Endodermal cell (in vitro differentiated cells): Measurements from ENCODE around the gene PPP2R2C. TPM values are rescaled to one million over a fixed set of nuclear protein-coding genes. Genes with fewer than 3 reads are reported as not detected.

ENCODE experiments used
- DNase-seq: peaks from one replicate; pipeline ENCODE4 v3.0.0-alpha.2; 2017
- H3K27ac ChIP-seq: 2 replicates; pipeline ENCODE4 v1.5.1; 2013; ENCODE audit warnings: mild to moderate bottlenecking, low read depth, low read length, moderate library complexity
- H3K27me3 ChIP-seq: 2 replicates; pipeline ENCODE4 v1.6.1; 2013; ENCODE audit warnings: mild to moderate bottlenecking, low read length, moderate library complexity; ENCODE audit not compliant: insufficient read depth, control insufficient read depth, poor library complexity, severe bottlenecking
- H3K36me3 ChIP-seq: 2 replicates; pipeline ENCODE4 v1.7.0; 2013; ENCODE audit warnings: mild to moderate bottlenecking, low read length, moderate library complexity; ENCODE audit not compliant: control insufficient read depth, insufficient read depth
- H3K4me1 ChIP-seq: one replicate; pipeline ENCODE4 v1.7.0; 2013; ENCODE audit warnings: low read length; ENCODE audit not compliant: control insufficient read depth, insufficient read depth
- H3K4me3 ChIP-seq: 2 replicates; pipeline ENCODE4 v1.5.1; 2013; ENCODE audit warnings: mild to moderate bottlenecking, low read length, moderate library complexity
- H3K9ac ChIP-seq: 2 replicates; pipeline ENCODE4 v1.6.1; 2013; ENCODE audit warnings: mild to moderate bottlenecking, low read length, moderate library complexity; ENCODE audit not compliant: poor library complexity, severe bottlenecking; ENCODE audit errors: extremely low read depth
- H3K9me3 ChIP-seq: 2 replicates; pipeline ENCODE4 v1.6.1; 2013; ENCODE audit warnings: mild to moderate bottlenecking, low read length, moderate library complexity; ENCODE audit not compliant: control insufficient read depth
- H3K27ac Mint-ChIP-seq: 2 replicates; pipeline ENCODE4 v1.8.0; 2020; ENCODE audit warnings: mixed read lengths
- H3K27me3 Mint-ChIP-seq: 2 replicates; pipeline ENCODE4 v1.8.0; 2021; ENCODE audit warnings: mild to moderate bottlenecking, mixed read lengths; ENCODE audit not compliant: insufficient read depth
- H3K36me3 Mint-ChIP-seq: 2 replicates; pipeline ENCODE4 v1.8.0; 2020; ENCODE audit warnings: low read depth, mixed read lengths
- H3K4me1 Mint-ChIP-seq: 2 replicates; pipeline ENCODE4 v1.8.0; 2020; ENCODE audit warnings: mixed read lengths
- H3K4me3 Mint-ChIP-seq: 2 replicates; pipeline ENCODE4 v1.8.0; 2020; ENCODE audit warnings: mild to moderate bottlenecking, moderate library complexity, mixed read lengths
- H3K9me3 Mint-ChIP-seq: 2 replicates; pipeline ENCODE4 v1.8.0; 2020; ENCODE audit warnings: mild to moderate bottlenecking, mixed read lengths
- CTCF ChIP-seq: fragments of 200-600 bp; sonication (generic); conservative IDR thresholded peaks from 2 replicates; pipeline ENCODE4 v1.5.0; 2021; ENCODE audit warnings: antibody characterized with exemption, mild to moderate bottlenecking
- WGBS, 2 experiments: methylation state at CpG; one replicate each; pipeline versions ENCODE4 v1.1.5 to v1.1.7; 2013; ENCODE audit warnings: missing lambda C conversion rate in 2 of 2, mixed read lengths in 1 of 2; ENCODE audit not compliant: insufficient coverage in 1 of 2, insufficient read length in 1 of 2; 5-methylcytosine and 5-hydroxymethylcytosine counted together
- total RNA-seq, 2 donors: library from RNA; stranded (reverse); fragmentation: NEBNext Ultra II Directional in 1 of 2; extraction: Animal tissue kit (Norgen Biotek cat#: 25700) in 1 of 2; gene quantifications; 2 replicates in 1 of 2; 3 replicates in 1 of 2; pipeline ENCODE4 v1.2.1, GENCODE V29; 2021

Gene PPP2R2C
- total RNA-seq, 2 donors from 2014 or later, result 4.4 to 19.2 TPM

GRCh38 chr4:6322761-6323566 lies 149.4 kb downstream of the PPP2R2C start:
- Histone ChIP-seq H3K4me3 (no peak overlapping the region), H3K9ac (no peak overlapping the region), H3K4me1 (no peaks in the 10 kb centered on the region), H3K9me3 (no peaks in the 10 kb centered on the region), H3K36me3 (no peaks in the 10 kb centered on the region), H3K27me3 (no peaks in the 10 kb centered on the region), H3K27ac (no peak overlapping the region)
- TF ChIP-seq CTCF, result no peak
- Mint-ChIP-seq H3K9me3 (peaks cover 7% of the 10 kb centered on the region), H3K27ac (no peak overlapping the region), H3K36me3 (peaks cover 21% of the 10 kb centered on the region), H3K4me3 (no peak overlapping the region), H3K4me1 (peaks cover 2% of the 10 kb centered on the region), H3K27me3 (no peaks in the 10 kb centered on the region)
- WGBS, 2 experiments, result 90 to 91% methylated on average over 25 to 33 of the region's 33 CpGs
- DNase-seq, result no peak

- Histone ChIP-seq H3K36me3 (no peaks in the 10 kb centered on the region), H3K9ac (no peak overlapping the region), H3K9me3 (no peaks in the 10 kb centered on the region), H3K4me1 (no peaks in the 10 kb centered on the region), H3K4me3 (no peak overlapping the region), H3K27me3 (no peaks in the 10 kb centered on the region), H3K27ac (no peak overlapping the region)
- Mint-ChIP-seq H3K27me3 (no peaks in the 10 kb centered on the region), H3K27ac (no peak overlapping the region), H3K9me3 (peaks cover 7% of the 10 kb centered on the region), H3K4me3 (no peak overlapping the region), H3K36me3 (peaks cover 21% of the 10 kb centered on the region), H3K4me1 (peaks cover 2% of the 10 kb centered on the region)
- 91 to 96% methylated on average over 20 to 23 of the region's 23 CpGs for WGBS, 2 experiments
- no peak for DNase-seq
- no peak for TF ChIP-seq CTCF
These were observed 150.2 kb downstream of the PPP2R2C start for GRCh38 chr4:6322067-6322760.

- no peak for TF ChIP-seq CTCF
- Histone ChIP-seq H3K27ac (no peak overlapping the region), H3K9ac (no peak overlapping the region), H3K4me3 (no peak overlapping the region), H3K27me3 (no peaks in the 10 kb centered on the region), H3K36me3 (no peaks in the 10 kb centered on the region), H3K9me3 (no peaks in the 10 kb centered on the region), H3K4me1 (no peaks in the 10 kb centered on the region)
- H3K36me3 Mint-ChIP-seq, result peaks cover 21% of the 10 kb centered on the region
- peaks cover 7% of the 10 kb centered on the region for H3K9me3 Mint-ChIP-seq
- peaks cover 2% of the 10 kb centered on the region for H3K4me1 Mint-ChIP-seq
- no peak for DNase-seq
- WGBS, 2 experiments, result 95 to 100% methylated on average over 1 of the region's 2 CpGs
- no peak overlapping the region for H3K4me3 Mint-ChIP-seq
- H3K27me3 Mint-ChIP-seq, result no peaks in the 10 kb centered on the region
- H3K27ac Mint-ChIP-seq, result no peak overlapping the region
These were observed 151.1 kb downstream of the PPP2R2C start for GRCh38 chr4:6321361-6321760.
